Measurements from ENCODE around the gene ADAMTS14.

The ADAMTS14 gene

DNA sequence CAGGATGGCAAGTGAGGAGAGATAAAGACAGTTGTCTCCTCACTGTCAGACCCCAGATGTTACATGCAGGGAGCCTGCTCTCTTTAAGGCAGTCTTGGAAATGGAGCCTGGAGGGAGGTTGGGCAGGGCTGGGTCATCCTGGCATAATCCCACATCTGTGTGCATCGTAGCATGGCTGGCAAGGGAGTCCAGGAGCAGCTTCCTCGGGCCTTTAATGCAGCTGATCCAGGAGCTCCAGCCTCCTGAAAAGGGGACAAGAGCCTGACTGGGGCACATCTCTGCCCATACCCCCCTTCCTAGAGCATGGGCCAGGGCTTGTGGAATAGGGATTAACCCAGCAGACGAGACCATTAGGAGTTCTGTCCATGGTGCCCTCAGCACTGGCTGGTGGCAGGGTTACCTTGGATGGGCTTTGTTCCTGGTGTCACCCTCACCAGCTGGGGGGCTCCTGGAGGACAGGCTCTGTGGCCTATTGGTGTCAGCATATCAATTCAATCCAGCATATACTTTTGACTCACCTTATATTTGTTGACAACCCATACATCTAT, 77.9 kb downstream of the ADAMTS14 start:
- Histone ChIP-seq H3K4me2 (ENCODE audit: low read length) (no peak overlapping the region), H3K79me2 (ENCODE audit: control insufficient read depth, low read length) (no peaks in the 10 kb centered on the region), H3K27me3 (ENCODE audit: control insufficient read depth, low read length) (no peaks in the 10 kb centered on the region), H3K4me1 (ENCODE audit: control insufficient read depth, low read length) (no peaks in the 10 kb centered on the region), H4K20me1 (ENCODE audit: control insufficient read depth, insufficient read depth, low read depth, low read length) (no peaks in the 10 kb centered on the region), H3K9me3 (ENCODE audit: control insufficient read depth, insufficient read depth, low read length) (no peaks in the 10 kb centered on the region), H3K9me2 (replicated peaks; ENCODE audit: control insufficient read depth, low read length) (no peaks in the 10 kb centered on the region), H3K27ac (ENCODE audit: low read depth, low read length) (no peak overlapping the region), H3F3A (ENCODE audit: control insufficient read depth, insufficient read depth) (no peaks in the 10 kb centered on the region), H3K36me3 (ENCODE audit: control insufficient read depth, low read length) (no peaks in the 10 kb centered on the region), H3K4me3 (ENCODE audit: low read length) (no peak overlapping the region)
- TF ChIP-seq, protein P1, sequence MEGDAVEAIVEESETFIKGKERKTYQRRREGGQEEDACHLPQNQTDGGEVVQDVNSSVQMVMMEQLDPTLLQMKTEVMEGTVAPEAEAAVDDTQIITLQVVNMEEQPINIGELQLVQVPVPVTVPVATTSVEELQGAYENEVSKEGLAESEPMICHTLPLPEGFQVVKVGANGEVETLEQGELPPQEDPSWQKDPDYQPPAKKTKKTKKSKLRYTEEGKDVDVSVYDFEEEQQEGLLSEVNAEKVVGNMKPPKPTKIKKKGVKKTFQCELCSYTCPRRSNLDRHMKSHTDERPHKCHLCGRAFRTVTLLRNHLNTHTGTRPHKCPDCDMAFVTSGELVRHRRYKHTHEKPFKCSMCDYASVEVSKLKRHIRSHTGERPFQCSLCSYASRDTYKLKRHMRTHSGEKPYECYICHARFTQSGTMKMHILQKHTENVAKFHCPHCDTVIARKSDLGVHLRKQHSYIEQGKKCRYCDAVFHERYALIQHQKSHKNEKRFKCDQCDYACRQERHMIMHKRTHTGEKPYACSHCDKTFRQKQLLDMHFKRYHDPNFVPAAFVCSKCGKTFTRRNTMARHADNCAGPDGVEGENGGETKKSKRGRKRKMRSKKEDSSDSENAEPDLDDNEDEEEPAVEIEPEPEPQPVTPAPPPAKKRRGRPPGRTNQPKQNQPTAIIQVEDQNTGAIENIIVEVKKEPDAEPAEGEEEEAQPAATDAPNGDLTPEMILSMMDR (IDR thresholded peaks at IDR 0.05; ENCODE audit: low read depth, low read length, poor library complexity, severe bottlenecking): no peak
- TF ChIP-seq EZH2phosphoT487 (IDR thresholded peaks at IDR 0.05; ENCODE audit: borderline replicate concordance, low read length): no peak

- Histone ChIP-seq H3K27ac (ENCODE audit: low read depth, low read length) (no peak overlapping the region), H3K9me2 (replicated peaks; ENCODE audit: control insufficient read depth, low read length) (no peaks in the 10 kb centered on the region), H4K20me1 (ENCODE audit: control insufficient read depth, insufficient read depth, low read depth, low read length) (no peaks in the 10 kb centered on the region), H3K4me1 (ENCODE audit: control insufficient read depth, low read length) (no peaks in the 10 kb centered on the region), H3K79me2 (ENCODE audit: control insufficient read depth, low read length) (no peaks in the 10 kb centered on the region), H3K36me3 (ENCODE audit: control insufficient read depth, low read length) (no peaks in the 10 kb centered on the region), H3F3A (ENCODE audit: control insufficient read depth, insufficient read depth) (no peaks in the 10 kb centered on the region), H3K27me3 (ENCODE audit: control insufficient read depth, low read length) (0 out of 2 replicates have a peak, but pooled peaks cover 2% of the 10 kb centered on the region), H3K9me3 (ENCODE audit: control insufficient read depth, insufficient read depth, low read length) (no peaks in the 10 kb centered on the region), H3K4me2 (ENCODE audit: low read length) (no peak overlapping the region), H3K4me3 (ENCODE audit: low read length) (no peak overlapping the region)
- TF ChIP-seq, protein P1 (IDR thresholded peaks at IDR 0.05; ENCODE audit: low read depth, low read length, poor library complexity, severe bottlenecking): no peak
- no peak for TF ChIP-seq EZH2phosphoT487 (IDR thresholded peaks at IDR 0.05; ENCODE audit: borderline replicate concordance, low read length)
Observed at GRCh38 chr10:70751356-70751755, 79.0 kb downstream of the ADAMTS14 start.

DNA sequence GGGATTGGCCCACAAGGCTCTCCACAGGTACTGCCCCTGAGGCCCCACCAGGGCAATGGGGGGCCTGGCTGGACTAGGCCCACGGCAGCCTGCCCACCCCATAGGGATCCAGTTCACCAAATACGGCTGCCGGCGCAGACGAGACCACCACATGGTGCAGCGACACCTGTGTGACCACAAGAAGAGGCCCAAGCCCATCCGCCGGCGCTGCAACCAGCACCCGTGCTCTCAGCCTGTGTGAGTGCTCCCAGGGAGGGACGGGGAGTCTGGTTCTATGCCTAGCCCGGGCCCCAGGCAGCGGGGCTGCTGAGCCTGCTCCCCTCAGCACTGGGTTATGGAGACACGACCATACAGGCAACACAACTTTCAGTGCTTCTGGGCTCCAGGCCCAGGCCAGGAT, 79.7 kb downstream of the ADAMTS14 start:
- Histone ChIP-seq H3F3A (ENCODE audit: control insufficient read depth, insufficient read depth) (no peaks in the 10 kb centered on the region), H3K4me3 (ENCODE audit: low read length) (no peak overlapping the region), H3K4me1 (ENCODE audit: control insufficient read depth, low read length) (no peaks in the 10 kb centered on the region), H4K20me1 (ENCODE audit: control insufficient read depth, insufficient read depth, low read depth, low read length) (no peaks in the 10 kb centered on the region), H3K79me2 (ENCODE audit: control insufficient read depth, low read length) (no peaks in the 10 kb centered on the region), H3K4me2 (ENCODE audit: low read length) (no peak overlapping the region), H3K27me3 (ENCODE audit: control insufficient read depth, low read length) (0 out of 2 replicates have a peak, but pooled peaks cover 2% of the 10 kb centered on the region), H3K9me3 (ENCODE audit: control insufficient read depth, insufficient read depth, low read length) (no peaks in the 10 kb centered on the region), H3K9me2 (replicated peaks; ENCODE audit: control insufficient read depth, low read length) (no peaks in the 10 kb centered on the region), H3K36me3 (ENCODE audit: control insufficient read depth, low read length) (no peaks in the 10 kb centered on the region), H3K27ac (ENCODE audit: low read depth, low read length) (no peak overlapping the region)
- no peak for TF ChIP-seq EZH2phosphoT487 (IDR thresholded peaks at IDR 0.05; ENCODE audit: borderline replicate concordance, low read length)
- TF ChIP-seq, protein P1 (IDR thresholded peaks at IDR 0.05; ENCODE audit: low read depth, low read length, poor library complexity, severe bottlenecking): no peak

All from DOHH2 (cell line).